HG02623 (cell line): Measurements from ENCODE around the gene RAPSN.

ENCODE experiments used
- ATAC-seq: cut with Tn5 transposase; IDR thresholded peaks from one replicate; pipeline ENCODE4 v1.9.1; 2021; ENCODE audit warnings: moderate library complexity; ENCODE audit not compliant: unreplicated experiment

The RAPSN gene

DNA sequence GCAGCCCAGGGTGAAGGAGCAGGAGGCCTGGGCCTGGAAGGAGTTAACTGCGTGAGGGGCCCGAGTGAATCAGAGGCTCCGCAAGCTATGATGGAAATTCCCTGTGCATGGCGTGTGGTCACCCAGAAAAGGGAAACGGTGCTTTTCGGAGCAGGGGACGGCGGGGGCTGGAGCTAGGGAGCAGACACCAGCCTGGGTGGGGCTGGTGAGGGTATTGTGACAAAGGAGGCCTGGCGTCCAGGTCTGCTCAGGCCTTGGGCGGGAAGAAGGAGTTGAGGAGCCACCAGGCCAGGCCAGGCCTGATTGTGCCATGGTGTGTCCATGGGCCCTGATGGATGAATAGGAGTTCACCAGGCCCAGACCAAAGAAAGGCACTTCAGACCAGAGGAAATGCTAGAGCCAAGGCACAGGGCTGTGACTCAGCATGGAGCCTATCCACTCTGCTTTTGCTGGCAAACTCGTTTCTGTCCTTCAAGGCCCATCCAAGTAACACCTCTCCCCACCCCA, 57.8 kb downstream of the RAPSN start:
- ATAC-seq = no peak

DNA sequence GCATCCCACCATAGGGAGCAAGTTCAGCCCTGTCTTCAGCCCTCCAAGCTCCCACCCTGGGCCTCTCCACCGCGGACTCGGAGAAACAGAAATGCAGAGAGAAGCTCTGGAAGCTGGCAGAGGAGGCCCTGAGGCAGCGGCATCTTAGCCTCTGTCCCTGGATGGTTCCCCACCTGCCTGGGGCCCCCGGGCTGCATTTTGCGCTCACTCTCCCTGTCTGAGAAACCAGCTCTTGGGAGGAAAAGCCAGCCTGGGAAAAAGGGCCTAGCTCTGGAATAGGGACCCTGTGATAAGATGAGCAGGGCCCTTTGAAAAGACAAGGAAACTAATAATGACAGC, 58.5 kb downstream of the RAPSN start:
- ATAC-seq = no peak

DNA sequence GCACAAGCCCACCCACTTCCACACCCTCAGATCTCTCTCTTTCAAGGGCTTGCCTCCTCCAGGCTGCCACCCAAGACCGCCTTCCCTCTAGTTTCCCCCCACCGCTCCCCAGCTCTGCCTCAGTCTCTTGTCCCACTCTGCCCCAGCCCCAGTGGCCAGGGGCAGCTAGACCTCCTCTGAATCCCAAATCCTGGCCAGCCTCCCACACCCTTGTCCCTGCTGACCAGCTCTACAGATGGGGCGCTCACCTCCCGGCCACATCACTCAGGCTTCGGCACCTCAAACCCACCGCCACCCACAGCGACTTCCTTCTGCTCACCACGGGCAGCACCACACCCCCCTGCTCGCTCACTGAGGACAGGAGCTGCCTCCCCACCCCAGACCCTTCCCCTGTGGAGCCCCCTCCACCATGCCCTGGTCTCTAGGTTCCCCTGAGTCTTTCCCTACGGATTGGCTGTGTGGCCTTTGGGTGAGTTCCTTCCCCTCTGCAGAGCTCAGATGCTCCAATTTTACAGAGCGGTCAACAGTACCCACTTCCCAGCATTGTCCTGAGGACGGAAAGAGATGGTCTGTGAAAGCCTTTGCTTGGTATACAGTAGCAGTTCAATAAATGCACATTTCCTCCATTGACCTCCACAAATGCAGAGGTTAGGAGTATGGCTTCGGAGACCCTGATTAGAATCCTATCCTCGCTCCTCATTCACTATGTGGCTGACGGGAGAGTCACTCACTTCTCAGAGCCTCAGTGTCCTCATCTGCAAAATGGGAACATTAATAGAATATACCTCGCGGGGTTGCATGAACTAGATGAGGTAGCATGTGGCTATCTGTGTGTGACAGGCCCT, 59.1 kb downstream of the RAPSN start:
- no peak for ATAC-seq

DNA sequence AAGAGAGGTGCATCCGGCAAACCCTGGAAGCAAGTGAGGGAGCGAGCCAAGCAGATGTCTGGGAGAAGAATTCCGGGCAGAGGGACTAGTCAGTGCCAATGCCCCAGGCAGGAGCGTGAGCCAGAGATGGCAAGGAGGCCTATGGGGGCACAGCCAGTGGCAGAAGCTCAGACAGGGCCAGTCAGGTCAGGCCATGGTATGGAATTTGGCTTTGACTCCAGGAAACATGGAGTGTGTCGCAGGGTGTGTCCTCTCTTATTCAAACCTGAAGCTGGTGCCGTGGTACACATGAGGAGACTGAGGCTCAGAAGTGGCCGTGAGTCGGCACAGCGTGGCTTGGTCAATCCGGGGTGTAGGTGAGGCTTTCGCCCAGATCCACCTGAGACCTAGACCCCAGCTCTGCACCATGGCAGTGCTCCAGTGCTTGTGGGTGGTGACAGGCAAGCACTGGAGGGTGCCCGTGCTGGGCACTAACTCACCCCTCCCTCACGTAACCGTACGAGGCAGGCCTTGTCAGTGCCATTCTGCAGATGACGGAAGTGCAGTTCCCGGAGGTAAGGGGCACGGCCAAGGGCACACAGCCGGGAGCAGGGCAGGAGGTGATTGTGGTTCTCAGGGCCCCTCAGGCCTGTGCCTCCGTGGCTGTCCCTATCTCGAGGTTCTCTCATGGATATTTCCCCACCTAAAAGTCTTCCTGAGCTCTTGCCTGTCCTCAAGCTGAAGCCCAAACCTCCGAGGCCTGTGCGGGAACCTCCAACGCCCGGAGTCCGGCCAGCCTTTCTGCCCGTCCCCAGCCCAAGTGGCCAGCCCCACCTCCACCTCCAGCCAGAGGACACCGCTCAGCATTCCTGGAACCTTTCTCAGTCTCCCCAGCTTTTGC, 60.0 kb downstream of the RAPSN start:
- no peak for ATAC-seq

DNA sequence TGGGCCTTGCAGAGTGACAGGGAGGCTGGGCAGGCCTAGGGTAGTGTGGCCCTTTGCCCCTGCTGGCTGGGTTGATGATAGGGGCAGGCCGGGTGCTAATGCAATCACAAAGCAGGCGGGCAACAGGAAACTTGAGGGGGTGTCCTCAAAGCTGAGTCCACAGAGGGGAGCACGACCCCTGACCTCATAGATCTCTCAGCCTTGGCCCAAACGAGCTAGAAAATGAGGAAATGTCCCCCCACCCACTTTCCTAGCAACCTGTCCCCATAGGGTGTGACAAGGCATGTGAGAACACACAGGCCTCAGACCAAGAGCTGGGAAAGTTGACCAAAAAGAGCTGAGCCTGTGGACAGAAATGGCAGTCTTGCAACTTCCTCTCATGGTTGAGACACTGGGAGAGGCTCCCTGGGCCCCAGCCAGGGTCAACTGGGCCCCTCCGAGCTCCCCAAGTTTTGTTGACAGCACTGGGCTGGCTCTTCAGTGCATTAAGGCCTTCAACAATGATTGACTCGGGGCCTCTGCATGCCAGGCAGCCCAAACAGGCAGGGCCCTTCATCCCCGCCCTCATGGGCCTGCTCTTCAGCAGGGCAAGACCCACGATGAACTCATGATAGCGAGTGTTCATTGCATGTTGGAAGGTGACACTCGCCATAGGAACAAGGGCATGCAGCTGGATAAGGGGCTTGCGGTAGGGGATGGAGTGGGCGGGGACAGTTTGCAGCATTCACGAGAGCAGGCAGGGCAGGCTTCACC, 60.8 kb downstream of the RAPSN start:
- ATAC-seq = no peak
